Ramos (cell line): ENCODE measurements around the gene ZCCHC7.
"Not testable (repeated sequence)": the region's sequence is repeated elsewhere in the genome, so short reads cannot be mapped to it uniquely, and the experiment has no call there.

Source experiments
- in situ Hi-C: fragments of 300-500 bp; cut with MboI; formaldehyde crosslinking; loops from one replicate; pipeline ENCODE4 v1.14.3; 2022; ENCODE audit warnings: low sequenced_read_pairs; ENCODE audit not compliant: unreplicated experiment

The ZCCHC7 gene

DNA sequence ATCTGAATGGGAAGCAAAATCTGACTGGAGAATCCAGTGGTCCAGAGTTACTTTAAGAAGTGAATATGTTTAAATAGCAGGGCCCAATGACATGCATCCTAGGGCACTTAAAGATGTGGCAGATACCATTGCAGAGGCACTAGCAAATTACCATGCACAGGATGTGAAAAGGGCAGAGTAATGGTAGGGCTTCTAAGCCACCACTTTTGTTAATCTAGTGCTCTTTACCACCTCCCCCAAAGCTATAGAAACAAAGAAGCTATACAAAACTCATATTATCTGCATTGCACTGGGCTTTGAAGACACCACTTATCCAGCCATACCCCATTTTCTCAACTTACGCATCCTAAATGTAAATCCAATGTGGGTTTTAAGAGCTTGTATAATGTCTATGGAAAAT, 81.2 kb downstream of the ZCCHC7 start:
- in situ Hi-C loops: no loop called here

DNA sequence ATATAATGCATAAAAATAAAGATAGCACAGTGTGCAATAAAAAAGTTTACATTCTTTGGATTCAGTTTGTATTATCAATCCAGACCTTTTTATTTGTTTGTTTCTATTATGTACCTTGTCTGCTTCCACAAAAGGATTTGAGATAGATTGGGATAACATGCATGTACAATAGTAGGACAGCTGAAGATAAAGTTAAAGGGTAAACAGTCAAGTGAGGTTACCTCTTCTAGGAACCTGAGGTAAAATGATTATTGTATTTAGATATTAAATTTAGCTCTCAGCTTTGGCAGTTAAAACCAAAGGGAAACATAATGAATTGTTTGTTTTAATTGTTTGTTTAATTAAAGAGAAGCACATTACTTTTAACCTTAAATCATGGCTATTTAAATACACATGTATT, 81.7 kb downstream of the ZCCHC7 start:
- in situ Hi-C loops: no loop called here

DNA sequence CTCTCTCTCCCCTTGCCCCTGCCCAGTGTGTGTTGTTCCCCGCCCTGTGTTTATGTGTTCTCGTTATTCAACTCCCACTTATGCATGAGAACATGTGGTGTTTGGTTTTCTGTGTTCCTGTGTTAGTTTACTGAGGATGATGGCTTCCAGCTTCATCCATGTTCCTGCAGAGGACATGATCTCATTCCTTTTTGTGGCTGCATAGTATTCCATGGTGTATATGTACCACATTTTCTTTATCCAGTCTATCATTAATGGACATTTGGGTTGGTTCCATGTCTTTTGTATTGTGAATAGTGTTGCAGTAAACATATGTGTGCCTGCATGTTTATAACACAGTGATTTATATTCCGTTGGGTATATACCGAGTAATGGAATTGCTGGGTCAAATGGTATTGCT, 83.1 kb downstream of the ZCCHC7 start:
- in situ Hi-C loops: not testable (repeated sequence)

DNA sequence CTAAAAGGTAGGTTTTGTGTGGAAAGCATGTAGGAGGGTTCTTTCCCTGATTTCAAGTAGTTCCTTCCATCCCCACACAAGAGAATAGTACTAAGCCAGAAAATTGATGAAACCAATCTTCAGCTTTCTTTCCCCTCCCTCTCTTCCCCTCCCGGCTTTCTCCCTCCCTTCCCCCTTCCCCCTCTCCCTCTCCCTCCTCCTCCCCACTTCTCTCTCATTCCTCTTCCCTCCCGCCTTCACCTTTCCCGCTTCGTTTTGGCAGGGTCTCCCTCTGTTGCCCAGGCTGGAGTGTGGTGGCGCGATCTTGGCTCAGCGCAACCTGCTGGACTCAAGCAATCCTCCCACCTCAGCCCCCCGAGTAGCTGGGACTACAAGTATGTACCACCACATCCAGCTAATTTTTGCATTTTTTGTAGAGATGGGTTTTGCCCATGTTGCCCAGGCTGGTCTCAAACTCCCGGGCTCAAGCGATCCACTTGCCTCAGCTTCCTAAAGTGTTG, 85.8 kb downstream of the ZCCHC7 start:
- in situ Hi-C loops: no loop called here

DNA sequence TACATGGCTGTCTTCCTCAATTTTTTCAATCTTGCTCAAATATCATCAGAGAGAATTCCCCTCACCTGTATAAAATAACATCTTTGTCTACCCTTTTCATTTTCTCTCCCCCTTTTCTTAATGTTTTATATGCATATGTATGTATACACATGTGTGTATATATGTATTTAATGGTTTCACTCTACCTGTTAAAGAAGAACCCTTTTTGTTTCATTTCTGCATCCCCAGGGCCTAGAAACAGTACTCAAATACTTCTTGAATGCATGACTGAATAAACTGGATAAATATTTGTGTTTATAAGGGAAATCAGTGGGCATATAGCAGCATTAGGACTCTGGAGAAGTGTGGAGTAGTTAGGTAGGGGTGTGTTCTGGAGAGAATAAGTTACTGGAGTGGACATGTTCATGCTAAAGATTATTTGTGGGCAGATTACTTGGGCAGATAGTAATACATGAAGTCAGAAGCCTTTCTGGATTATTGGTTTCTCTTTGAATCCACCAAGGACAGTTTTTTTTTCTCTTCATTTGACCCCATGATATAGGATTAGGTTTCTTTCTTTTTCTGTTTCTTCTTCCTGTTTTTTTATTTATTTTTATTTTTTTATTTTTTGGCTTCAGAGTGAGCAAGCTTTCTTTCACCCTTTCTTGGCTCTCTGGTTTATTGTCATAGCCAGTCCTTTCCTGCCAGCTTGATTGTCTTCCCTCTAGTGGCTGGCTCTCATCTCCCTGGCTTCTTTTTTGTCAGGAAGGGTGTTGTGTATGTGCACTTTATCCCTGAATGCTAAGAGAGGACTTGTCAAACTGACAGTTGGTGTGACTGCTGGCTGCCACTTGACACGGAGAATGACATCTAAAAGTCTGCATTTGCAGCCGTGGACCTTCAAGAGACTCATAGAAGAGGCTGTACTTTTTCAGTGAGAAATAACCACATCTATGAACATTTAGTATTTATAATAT, 89.3 kb downstream of the ZCCHC7 start:
- in situ Hi-C loops: no loop called here

DNA sequence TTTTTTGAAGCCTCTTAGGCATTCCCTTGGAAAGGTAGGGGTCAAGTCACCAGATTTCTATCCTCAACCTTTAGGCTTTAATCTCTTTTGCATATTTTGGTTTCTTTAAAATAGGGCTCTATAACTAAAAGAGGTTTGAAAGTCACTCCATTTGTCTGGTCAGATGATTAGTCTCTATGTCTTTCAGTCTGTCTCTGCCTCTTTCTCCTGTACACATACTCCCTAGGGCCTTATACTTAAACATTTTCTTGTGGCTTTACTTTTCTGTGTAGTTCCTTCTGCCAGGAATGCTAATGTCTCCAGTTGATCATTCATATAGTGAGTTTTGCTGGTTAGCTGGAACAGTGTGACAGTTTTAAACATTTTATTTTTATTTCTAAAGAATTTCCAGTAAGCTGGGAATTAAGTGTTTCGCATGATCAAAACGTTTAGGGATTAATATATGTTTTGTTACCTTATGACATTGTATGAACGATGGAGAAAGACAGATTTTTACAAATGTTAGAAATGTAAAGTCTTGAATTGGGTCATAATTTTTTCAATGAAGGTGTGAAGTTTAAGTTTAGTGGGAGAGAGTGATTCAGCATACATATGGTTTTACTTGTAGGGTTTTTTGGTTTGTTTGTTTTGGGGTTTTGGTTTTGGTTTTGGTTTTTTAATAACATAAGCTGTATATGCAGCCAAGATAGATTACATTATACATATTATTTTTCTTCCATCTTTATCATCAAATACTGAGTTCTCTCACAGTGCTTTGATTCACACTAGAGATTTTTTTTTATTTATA, 90.6 kb downstream of the ZCCHC7 start:
- in situ Hi-C loops: no loop called here

DNA sequence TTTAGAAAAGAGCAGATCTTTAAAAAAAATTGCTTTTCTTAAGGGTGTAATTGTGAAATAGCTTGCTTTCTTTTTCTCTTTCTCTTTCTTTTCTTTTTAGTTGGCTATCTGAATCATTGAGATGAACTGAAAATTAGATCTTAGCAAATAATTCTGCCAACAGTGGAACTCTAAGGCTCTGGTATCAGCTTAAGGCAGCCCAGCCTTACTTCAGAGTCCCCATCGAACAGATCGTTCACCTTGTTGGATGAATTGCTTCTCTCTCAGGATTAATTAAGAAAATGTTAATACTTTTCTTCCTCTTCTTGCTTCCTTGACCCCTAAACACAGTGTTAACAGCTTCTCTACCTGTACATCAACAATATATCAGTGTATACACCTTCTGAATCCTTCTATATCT, 92.1 kb downstream of the ZCCHC7 start:
- in situ Hi-C loops: no loop called here

DNA sequence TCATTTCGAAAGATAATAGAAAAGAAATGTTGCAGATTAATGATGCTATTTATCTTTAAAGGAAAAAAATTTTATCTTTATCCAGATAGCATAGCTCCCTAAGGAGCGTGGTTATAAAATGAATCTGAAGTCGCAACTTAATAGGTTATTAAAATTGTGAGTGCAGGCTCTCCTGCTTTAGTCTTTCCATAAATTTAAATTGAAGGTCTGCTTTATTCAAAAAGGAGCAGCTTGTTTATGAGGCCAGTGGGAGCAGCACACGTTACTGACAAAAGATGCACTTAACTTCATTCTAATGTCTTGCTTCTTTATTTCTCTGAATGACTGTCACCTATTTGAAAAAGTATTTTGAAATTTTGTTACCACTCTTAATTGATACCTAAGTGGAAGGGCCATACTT, 95.0 kb downstream of the ZCCHC7 start:
- in situ Hi-C loops: no loop called here

DNA sequence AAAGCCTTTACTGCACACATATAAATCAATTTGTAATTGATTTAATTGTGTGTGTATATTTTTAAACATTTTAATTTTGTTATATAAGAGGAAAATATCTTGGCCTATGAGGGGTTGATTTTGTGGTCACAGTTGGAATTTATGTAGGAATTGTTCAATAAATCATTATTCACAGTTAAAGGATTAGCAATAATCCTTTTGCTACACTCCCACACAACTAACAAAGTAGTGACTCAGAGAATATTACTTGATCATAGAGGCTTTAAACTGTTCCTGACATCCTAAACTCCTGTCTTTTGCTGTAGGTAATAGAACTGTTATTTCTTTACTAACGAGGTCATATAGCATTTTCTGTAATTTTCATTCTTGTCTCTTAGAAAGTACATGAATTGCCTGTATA, 95.5 kb downstream of the ZCCHC7 start:
- in situ Hi-C loops: no loop called here

DNA sequence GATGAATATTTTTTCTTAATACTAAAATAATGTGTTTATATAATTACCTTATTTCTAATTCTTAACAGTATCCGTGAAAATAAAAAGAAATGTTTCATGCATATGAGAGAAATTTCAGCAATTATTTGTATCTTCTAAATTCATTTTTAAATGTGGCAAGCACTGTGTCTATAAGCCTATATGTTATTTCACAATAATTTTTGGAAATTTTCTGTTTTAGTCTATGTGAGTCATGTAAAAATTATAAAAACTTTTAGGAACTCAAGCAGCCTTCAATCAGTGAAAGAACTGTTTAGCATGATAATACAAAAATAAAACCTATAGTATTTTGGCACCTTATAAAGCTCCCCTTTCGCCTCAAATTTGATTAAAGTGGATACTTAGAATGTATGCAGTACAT, 96.8 kb downstream of the ZCCHC7 start:
- in situ Hi-C loops: no loop called here

DNA sequence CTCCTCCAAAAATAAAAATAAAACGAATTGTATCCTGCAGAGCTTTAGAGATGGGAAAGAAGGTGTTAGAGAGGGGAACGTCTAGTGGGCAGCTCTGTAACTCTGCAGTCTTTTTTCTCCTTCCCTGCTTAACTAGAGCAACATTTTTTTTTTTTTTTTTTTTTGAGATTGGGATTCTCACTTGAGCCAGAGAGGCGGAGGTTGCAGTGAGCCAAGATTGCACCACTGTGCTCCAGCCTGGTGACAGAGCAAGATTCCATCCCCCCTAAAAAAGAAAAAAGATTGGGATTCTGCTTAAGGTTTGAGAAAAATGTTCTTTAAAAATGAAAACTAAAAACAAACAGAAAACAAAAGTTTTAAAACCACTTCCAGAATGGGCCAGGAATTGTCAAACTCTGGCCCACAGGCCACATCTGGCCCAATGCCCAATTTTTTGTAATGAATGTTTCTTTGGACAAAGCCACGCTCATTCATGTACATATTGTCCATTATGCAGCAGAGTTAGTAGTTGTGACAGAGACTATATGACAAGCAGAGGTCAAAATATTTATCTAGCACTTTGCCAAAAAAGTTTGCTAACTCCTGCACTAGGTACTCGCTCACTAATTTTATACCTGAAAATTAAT, 98.5 kb downstream of the ZCCHC7 start:
- in situ Hi-C loops: no loop called here

DNA sequence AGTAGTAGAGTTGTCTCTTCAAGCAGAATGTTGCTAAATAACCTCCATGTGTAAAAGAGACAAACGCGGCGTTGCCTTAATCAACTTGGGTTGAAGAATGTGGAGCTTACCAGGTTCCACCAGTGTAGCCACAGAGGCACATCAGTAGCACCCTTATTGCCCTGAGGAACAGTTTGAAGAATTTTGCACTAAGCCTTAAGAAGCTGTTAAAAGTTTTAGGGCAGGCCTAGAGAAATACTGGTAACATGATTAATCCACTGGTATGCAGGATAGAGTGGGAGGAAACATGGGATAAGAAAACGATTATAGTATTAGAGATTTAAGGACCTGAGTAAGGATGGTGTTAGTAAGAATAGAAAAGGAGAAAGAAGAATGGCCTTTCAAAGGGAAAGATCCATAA, 100.6 kb downstream of the ZCCHC7 start:
- in situ Hi-C loops: no loop called here

DNA sequence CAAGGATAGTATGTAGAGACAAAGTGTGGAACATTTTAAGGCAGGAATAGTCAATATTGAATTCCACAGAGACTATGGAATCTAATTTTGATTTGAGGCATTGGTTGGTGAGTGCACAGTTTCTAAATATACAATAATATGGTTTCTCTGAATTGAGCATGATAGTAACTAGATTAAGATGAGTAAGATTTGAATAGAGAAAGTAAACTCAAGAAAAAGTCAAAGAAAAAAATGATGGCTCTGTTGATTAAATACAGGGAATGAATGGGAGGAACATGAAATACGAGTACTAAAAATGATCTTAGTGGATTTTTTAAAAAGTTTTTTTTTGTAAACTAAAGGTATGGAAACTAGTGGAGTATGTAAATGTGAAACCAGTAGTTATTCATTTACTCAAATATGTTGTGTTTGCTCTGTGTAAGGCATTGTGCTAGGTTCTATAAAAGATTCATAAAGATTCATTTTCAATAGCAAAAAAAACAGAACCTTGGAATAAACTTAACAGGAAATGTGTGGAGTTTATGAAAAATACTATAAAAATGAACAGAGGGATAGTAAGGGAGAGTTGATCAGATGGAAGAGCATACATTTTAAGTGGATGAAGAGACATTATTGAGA, 101.2 kb downstream of the ZCCHC7 start:
- in situ Hi-C loops: no loop called here

DNA sequence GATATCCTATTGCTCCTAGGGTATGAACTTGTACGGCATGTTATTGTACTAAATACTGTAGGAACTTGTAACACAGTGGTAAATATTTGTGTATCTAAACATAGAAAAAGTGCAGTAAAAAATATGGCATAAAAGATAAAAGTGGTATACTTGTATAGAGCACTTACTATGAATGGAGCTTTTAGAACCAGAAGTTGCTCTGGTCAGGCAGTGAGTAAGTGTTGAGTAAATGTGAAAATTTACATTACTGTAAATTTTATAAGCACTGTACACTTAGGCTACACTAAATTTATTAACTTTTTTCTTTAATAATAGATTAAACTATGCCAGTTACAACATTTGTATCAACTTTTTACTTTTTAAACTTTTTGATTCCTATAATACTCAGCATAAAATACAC, 109.1 kb downstream of the ZCCHC7 start:
- in situ Hi-C loops: no loop called here

DNA sequence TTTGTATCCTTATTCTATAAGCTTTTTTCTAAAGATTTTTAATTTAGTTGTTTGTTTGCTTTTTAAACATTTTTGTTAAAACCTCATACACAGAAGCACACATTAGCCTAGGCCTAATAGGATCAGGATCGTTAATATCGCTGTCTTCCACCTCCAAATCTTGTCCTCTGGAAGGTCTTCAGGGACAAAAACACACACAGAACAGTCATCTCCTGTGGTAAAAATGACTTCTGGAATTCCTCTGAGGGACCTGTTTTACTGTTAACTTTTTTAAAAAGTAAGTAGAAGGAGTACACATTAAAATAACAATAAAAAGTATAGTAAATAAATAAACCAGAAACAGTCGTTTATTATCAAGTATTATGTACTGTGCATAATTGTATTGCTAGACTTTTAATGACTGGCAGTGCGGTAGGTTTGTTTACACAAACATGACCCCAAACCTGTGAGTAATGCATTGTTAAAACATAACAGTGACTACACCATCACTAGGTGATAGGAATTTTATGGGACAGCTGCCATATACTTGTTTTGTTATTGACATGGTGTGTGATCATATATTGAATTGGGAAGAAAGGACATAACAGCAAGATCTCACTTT, 109.6 kb downstream of the ZCCHC7 start:
- in situ Hi-C loops: no loop called here

DNA sequence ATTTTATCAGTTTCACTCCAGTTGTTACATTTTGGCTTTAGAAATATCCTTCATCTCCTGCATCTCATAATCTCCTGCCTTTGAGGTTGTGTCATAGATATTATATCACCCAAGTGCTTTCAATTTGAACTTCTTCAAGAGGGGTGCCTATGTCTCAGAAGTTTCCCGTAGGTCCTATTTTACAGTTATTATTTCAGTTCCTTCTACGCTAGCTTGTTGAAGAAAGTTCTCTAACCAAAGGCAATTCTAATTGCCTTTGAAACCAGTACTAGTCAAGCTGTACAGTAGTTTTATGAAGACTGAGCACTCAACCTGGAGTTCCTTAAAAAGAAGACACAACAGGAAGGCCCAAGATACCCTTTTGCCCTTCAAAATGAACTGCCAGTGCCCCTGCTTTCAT, 116.4 kb downstream of the ZCCHC7 start:
- in situ Hi-C loops: no loop called here

DNA sequence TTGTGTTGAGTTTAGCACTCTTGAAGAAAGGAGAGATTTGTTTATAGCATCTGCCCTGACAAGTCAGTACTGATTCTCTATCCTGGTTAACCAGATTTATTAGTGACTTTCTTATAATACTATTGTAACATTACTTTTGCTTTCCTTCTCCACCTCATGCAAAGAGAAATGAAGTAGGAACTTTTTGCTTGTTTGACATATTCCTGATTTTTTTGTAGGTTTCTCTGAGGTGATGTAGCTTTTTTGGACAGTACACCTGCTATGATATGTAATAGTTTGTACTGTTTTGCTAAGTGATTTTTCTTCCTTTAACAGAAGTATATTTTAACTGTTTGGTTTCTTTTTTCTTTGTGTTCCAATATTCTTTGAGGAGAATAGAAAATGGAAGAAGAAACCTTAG, 117.7 kb downstream of the ZCCHC7 start:
- in situ Hi-C loops: no loop called here

DNA sequence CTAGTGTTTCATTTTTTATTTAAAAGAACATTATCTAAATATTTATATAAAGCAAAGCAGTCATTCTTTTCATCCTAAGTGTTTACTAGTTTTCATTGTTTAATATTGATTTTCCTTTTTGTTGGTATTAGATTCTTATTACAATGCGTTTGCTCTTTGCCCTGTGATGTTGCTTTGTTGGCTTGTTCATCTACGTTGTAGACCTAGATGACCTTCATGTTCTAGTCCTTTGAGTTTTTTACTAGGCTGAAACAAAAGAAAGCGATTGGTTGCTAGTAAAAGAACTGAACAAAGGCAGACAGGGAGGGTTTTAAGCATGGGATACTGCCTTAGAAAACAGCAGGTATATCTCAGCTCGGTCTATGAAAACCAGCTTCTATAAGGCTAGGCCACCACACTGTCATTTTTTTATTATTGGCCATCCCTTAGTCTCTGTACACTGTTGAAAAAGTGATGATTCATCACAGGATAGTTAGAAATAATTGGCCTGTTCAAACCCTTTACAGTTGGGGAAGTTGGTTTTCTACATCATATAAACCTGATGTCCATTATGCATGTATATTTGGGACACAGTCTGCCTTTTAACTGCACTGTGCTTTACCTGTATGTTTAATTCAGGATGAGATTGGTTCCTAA, 119.0 kb downstream of the ZCCHC7 start:
- in situ Hi-C loops: no loop called here

DNA sequence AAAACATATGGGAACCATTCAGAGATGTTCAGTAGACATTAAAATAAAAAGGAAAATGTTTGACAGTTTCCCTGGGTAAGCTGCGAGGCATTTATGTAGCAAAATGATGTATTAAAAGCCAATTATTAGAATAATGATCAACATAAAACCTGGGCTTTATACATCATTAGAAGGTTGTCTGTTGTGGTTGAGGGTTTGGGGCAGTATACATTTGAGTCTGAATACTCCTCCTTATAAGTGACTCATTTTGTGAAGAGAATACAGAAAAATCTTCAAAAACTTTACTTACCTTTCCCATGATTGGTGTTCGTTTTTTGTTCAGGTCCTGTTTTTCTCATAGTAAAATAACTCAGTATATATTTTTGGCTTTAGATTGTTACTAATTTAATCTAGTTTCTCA, 119.5 kb downstream of the ZCCHC7 start:
- in situ Hi-C loops: no loop called here

DNA sequence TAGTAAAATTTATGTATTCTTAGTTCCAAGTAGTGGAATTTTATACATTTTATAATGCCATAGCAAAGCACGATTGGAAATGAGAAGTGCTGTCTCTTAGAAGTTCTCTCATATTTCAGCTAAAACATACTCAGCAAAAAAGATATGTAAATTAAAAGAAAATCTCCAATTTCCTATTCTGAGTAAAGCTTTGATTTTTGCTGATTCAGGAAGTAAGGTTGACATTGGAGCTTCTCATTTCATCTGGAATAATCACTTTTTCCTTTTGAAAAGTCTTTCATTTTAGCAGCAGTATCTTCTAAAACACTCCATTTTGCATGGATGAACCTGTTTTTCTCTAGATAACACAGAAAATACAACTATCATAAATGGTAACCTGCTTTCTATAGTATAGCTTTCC, 121.0 kb downstream of the ZCCHC7 start:
- in situ Hi-C loops: no loop called here
